NB4 (cell line): ENCODE measurements around the gene EXOSC7.

Source experiments
- CTCF ChIP-seq: IDR thresholded peaks from one replicate; pipeline ENCODE4 v1.5.1; 2012; ENCODE audit warnings: low read depth, low read length
- MYC ChIP-seq: IDR thresholded peaks from 2 replicates; pipeline ENCODE4 v1.6.1; 2011; ENCODE audit warnings: low read depth, low read length
- POLR2A ChIP-seq: IDR thresholded peaks from 2 replicates; pipeline ENCODE4 v1.6.1; 2011; ENCODE audit warnings: mild to moderate bottlenecking; ENCODE audit not compliant: insufficient read length; ENCODE audit errors: extremely low read depth

- TF ChIP-seq CTCF (no peak), MYC (no peak), POLR2A (no peak)
These were observed 57.7 kb downstream of the EXOSC7 start for GRCh38 chr3:45033791-45034190.
